Measurements from ENCODE around the gene CPXM1.
"Not testable (repeated sequence)": the region's sequence is repeated elsewhere in the genome, so short reads cannot be mapped to it uniquely, and the experiment has no call there.

The CPXM1 gene

GRCh38 chr20:2820896-2821869 is 20.8 kb upstream of the CPXM1 start:
- peak; percentile 21 for DNase-seq

GRCh38 chr20:2820084-2820895 is 19.9 kb upstream of the CPXM1 start:
- no peak for DNase-seq

- no peak for DNase-seq
These were observed 17.6 kb upstream of the CPXM1 start for GRCh38 chr20:2817891-2818595.

GRCh38 chr20:2817341-2817726 is 16.9 kb upstream of the CPXM1 start:
- DNase-seq = no peak

- DNase-seq = peak; percentile 65
These were observed 16.3 kb upstream of the CPXM1 start for GRCh38 chr20:2816583-2817340.

GRCh38 chr20:2816030-2816582 is 15.7 kb upstream of the CPXM1 start, which contains the start of gene TMEM239:
TMEM239 (plus strand) TSS chr20:2816364; CDS start chr20:2816555, 191 bp downstream.
- no peak for DNase-seq

GRCh38 chr20:2815242-2815900 is 14.9 kb upstream of the CPXM1 start:
- DNase-seq = no peak

- DNase-seq = no peak
These were observed 14.2 kb upstream of the CPXM1 start, which contains the start of gene C20orf141 for GRCh38 chr20:2814587-2815051. C20orf141 (plus strand) TSS chr20:2814987; CDS start chr20:2815185, 198 bp downstream.

- no peak for DNase-seq
These were observed 13.6 kb upstream of the CPXM1 start for GRCh38 chr20:2814076-2814475.

GRCh38 chr20:2812189-2812588 is 11.8 kb upstream of the CPXM1 start:
- no peak for DNase-seq

- DNase-seq = no peak
These were observed 9.3 kb upstream of the CPXM1 start for GRCh38 chr20:2809690-2810089.

GRCh38 chr20:2807929-2808328 is 7.5 kb upstream of the CPXM1 start:
- DNase-seq = not testable (repeated sequence)

- DNase-seq = no peak
These were observed 6.6 kb upstream of the CPXM1 start for GRCh38 chr20:2807019-2807418.

GRCh38 chr20:2806351-2806701 is 5.9 kb upstream of the CPXM1 start:
- DNase-seq = no peak

- DNase-seq = no peak
These were observed 5.4 kb upstream of the CPXM1 start for GRCh38 chr20:2805689-2806350.

GRCh38 chr20:2804852-2805688 is 4.6 kb upstream of the CPXM1 start:
- DNase-seq = peak; percentile 18

GRCh38 chr20:2804041-2804828 is 3.8 kb upstream of the CPXM1 start:
- no peak for DNase-seq

GRCh38 chr20:2801286-2801728 is 880 bp upstream of the CPXM1 start:
- DNase-seq = no peak

Measured in DMS53 (cell line).